C4-2B (cell line): Measurements from ENCODE around the gene HOXC11.

ENCODE experiments used
- H3K27ac ChIP-seq: fragments of 450-650 bp; 2 replicates; pipeline ENCODE4 v1.5.1; 2017
- CTCF ChIP-seq: fragments of 450-650 bp; conservative IDR thresholded peaks from 2 replicates; pipeline ENCODE4 v1.5.1; 2017; ENCODE audit warnings: mild to moderate bottlenecking
- ZFX ChIP-seq: fragments of 450-650 bp; IDR thresholded peaks from 2 replicates; pipeline ENCODE4 v1.6.1; 2017

HOXC11 gene

GRCh38 chr12:54005531-54005852, 32.6 kb downstream of the HOXC11 start:
- TF ChIP-seq ZFX (no peak), CTCF (no peak)
- no peak overlapping the region for H3K27ac ChIP-seq

GRCh38 chr12:54005853-54006558, 33.1 kb downstream of the HOXC11 start:
- peak; percentile 94 for TF ChIP-seq CTCF
- no peak; the same call in 1 of the 2 replicates for TF ChIP-seq ZFX
- no peak overlapping the region for H3K27ac ChIP-seq

DNA sequence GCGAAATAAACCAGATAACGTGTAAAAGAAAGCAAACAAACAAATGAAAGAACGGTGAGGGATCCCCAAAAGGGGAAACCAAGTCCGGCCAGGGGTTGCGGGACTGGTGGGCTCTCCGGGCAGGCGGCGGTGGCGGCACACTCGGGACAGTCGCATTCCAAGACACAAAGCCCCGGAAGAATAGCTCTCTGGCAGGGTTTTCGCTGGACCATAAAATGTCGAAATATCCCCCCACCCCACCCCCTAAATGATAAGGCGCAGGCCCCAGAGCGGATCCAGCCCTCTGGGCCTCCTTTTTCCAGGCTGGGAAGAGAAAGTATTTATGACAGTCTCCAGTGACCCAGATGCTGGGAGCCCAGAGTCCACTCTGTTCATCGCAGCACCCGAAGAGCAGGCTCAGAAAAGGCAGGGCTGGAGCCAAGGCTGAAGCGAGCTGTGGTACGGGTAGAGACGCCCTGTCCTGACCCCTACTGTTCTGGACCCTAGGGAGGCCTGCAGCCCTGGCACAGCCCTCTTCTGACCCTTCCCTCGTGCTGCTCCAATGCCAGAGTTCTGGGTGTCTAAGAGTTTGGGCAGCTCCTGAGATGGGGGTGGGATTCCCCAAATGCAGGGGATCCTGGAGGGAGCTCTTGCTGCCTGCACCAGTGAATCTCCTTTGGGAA, 33.8 kb downstream of the HOXC11 start:
- H3K27ac ChIP-seq = no peak overlapping the region
- TF ChIP-seq CTCF (no peak), ZFX (no peak)

- no peak overlapping the region for H3K27ac ChIP-seq
- TF ChIP-seq ZFX (no peak), CTCF (no peak)
Observed at GRCh38 chr12:54007538-54008259, 34.8 kb downstream of the HOXC11 start.

DNA sequence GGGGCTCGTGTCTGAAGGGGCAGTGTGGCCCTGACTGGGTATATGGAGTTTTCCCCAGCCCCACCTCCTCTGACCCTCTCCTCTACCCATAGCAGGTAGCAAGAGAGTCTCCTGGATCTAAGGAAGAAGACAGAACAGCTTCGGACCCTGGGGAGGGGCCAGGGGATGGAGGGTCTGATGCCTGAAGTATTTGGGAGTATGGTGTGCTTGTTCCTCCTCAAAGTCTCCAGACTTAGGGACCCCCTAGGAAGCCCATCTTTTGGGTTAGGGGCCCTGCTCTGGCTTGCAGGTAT, 35.3 kb downstream of the HOXC11 start:
- no peak overlapping the region for H3K27ac ChIP-seq
- no peak for TF ChIP-seq ZFX
- no peak for TF ChIP-seq CTCF

GRCh38 chr12:54009171-54010052, 36.5 kb downstream of the HOXC11 start:
- TF ChIP-seq CTCF = peak; percentile 16; the same call in 1 of the 2 replicates
- no peak for TF ChIP-seq ZFX
- H3K27ac ChIP-seq = peak overlapping the region; percentile 49
